GM18861 (cell line): Measurements from ENCODE around the gene PIK3CG.
"Not testable (repeated sequence)": the region's sequence is repeated elsewhere in the genome, so short reads cannot be mapped to it uniquely, and the experiment has no call there.

Experiments
- ATAC-seq: cut with Tn5 transposase; IDR thresholded peaks from one replicate; pipeline ENCODE4 v1.9.1; 2021; ENCODE audit not compliant: unreplicated experiment

The PIK3CG gene

DNA sequence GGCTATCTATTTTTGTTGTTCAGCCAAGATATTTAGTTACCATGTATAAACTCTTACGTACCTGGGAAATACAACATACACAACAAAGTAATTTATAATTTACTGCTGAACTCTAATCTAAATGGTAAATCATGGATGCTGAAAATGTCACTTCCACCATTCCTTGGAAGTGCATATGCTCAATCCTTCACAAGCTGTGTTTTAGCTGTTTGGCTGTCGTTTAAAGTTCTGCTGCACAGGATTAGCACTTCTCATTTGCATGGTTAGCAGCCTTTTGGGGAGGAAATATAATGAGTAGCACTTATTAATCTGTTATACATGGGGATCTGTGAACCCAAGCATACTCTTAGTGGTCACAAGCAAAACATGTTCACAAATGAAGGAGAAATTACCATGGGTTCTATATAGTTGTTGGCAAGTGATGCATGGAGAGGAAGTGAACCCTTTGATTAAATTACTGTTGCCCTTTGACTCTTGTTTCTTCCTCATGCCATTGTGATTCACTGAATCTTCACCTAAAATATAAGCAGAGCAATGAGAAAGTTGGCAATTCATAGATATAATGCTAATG, 18.5 kb downstream of the PIK3CG start:
- peak; percentile 67 for ATAC-seq

DNA sequence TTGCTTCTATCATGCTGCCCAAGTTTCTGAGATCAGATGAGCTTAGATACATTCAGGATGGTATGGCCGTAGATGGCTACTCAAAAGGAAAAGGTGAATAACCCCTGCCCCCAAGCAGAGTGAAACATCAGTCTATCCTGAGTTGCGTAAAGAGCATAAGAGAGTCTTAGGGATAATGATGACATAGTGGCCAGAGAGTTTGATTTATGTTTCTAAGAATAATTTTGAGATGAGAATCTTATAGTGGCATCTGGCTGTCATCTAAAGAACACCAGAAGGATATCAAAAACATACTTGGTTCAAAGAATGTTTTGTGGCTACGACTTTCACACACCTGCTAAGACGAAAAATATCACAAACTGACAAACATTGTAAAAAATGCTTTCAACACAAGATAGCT, 20.6 kb downstream of the PIK3CG start:
- no peak for ATAC-seq

GRCh38 chr7:106887421-106887820, 22.3 kb downstream of the PIK3CG start:
- ATAC-seq = no peak

- no peak for ATAC-seq
Observed at GRCh38 chr7:106888204-106888603, 23.1 kb downstream of the PIK3CG start.

DNA sequence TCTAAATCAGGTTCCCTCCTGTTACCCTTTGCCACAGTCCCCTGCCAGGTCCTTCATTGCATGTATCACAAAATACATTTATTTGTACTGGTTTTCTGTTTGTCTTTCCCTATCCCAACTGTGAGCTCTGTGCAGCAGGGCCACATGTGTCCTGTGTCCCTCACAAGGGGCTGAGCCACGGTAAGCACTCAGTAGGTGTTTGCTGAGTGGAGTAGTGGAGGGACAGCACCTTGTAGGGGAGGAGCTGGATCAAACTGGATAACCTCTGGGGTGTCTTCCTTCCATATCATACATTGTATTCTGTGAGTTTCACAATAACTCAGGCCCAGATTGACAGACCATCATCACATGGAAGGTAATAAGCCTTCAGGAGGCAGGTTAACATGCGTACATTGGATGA, 25.9 kb downstream of the PIK3CG start:
- ATAC-seq = no peak

GRCh38 chr7:106891548-106892410, 26.7 kb downstream of the PIK3CG start:
- ATAC-seq = no peak

GRCh38 chr7:106893591-106893990, 28.5 kb downstream of the PIK3CG start:
- no peak for ATAC-seq

DNA sequence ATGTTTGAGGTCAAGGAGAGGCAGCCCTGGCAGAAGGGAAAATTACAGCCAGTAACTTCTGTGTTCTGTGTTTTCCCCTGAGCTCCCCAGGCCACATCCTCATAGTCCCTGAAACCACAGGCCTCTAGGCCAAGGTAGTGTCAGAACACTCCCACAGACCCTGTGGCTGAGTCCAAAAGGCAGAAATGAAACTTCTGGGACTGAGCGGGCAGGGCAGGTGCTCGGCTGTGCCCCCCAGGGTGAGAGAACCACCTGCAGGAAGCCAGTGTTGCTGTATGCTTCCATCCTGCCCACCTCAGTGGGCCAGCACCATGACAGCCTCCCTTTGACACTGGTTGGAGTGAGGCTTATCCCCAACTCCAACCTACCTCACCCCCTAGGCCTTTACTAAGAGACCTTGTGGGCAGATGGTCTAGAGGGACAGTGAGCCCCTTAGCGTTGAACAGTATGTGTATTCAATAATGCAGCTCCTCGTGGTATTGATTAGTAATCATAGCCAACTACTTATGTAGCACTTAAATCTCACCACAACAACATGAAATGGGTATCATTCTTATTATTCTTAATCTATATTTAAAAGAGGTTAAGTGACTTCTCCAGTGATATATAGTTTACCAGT, 30.3 kb downstream of the PIK3CG start:
- ATAC-seq = peak; percentile 91

GRCh38 chr7:106896231-106896630, 31.1 kb downstream of the PIK3CG start:
- no peak for ATAC-seq

DNA sequence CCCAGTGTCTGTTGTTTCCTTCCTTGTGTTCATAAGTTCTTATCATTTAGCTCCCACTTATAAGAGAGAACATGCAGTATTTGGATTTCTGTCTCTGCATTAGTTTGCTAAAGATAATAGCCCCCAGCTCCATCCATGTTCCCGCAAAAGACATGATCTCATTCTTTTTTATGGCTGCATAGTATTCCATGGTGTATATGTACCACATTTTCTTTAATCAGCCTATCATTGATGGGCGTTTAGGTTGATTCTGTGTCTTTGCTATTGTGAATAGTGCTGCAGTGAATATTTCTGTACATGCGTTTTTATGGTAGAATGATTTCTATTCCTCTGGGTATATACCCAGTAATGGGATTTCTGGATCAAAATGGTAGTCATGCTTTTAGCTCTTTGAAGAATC, 32.5 kb downstream of the PIK3CG start:
- not testable (repeated sequence) for ATAC-seq

DNA sequence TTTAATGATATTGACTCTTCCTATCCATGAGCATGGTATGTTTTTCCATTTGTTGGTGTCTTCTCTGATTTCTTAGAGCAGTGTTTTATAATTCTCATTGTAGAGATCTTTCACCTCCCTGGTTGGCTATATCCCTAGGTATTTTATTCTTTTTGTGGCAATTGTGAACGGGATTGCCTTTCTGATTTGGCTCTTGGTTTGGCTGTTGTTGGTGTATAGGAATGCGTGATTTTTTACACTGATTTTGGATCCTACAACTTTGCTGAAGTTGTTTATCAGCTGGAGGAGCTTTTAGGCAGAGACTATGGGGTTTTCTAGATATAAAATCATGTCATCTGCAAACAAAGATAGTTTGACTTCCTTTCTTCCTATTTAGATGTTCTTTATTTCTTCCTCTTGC, 33.9 kb downstream of the PIK3CG start:
- ATAC-seq = not testable (repeated sequence)

DNA sequence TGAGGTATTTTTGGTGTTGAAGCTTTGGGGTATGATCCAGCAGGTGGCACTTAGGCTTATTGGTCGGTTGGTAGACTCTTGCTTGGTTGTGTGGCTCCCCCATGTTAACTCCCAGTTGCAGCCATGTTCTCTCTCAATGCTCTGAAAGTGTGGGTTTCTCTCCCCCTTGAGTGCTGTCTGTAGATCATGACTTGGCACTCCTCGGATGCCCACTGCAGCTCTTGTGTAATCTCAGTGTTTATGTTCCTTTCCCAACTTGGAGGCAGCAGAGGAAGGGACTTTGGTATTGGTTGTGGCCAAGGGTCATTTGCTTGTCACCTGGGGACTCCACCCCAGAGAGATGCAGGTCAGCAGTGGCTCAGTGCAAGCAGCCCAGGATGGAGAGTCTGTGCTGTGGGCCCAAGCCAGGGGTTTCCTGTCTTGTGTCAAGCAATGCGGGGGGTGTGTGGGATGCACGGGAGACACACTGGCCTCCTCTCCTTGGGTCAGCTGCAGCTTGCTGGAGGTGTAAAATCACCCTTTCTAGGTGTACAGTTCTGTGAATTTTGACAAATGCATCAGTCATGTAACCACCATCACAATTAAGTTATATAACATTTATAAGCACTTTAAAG, 36.9 kb downstream of the PIK3CG start:
- ATAC-seq = no peak

- ATAC-seq = no peak
Observed at GRCh38 chr7:106905734-106906133, 40.7 kb downstream of the PIK3CG start.

- no peak for ATAC-seq
Observed at GRCh38 chr7:106911959-106912358, 46.9 kb downstream of the PIK3CG start.

DNA sequence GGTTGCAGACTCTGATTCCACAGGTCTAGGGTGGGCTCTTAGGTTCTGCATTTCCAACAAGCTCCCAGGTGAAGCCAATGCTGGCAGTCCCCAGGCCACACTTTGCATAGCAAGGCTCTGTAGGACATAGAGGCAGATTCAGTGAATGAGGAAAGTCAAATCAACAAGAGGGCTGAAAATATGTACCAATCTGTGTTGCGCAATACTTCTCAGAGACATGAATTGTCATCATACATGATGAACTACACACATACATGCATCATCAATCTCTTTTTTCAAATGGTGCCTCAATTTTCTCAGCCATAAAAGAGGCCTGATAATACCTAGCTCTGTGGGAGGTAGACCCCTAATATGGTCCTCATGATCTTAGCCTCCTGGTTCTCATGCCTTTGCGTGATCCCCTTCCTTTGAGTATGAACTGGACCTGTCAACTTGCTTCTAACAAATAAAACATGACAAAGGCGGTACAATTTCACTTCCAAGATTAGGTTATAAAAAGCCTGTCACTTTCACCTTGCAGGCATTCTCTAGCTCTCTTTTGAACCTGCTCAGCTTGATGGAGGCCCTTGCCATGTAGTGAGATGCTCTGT, 49.0 kb downstream of the PIK3CG start:
- no peak for ATAC-seq

GRCh38 chr7:106915407-106915806, 50.3 kb downstream of the PIK3CG start:
- ATAC-seq = no peak

GRCh38 chr7:106915873-106916272, 50.8 kb downstream of the PIK3CG start:
- ATAC-seq = peak; percentile 97

DNA sequence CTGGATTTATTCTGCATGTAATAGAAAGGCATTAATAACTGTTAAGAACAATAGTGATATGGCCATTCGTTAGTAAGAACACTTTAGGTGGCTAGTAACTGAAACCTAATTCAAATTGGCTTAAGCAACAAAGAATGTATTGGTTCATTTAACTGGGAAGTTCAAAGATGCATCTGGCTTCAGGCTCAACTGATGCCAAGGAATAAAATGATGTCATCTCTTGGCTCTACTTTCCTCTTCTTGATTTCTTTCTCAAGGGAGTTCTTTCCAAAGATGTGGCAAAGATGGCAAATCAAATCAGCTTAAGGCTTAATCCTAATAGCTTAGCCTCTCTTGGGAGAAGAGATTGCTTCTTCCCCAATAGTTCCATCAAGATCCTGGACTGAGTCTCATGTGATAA, 51.6 kb downstream of the PIK3CG start:
- ATAC-seq = no peak

GRCh38 chr7:106918991-106919390, 53.9 kb downstream of the PIK3CG start:
- ATAC-seq = no peak

GRCh38 chr7:106924468-106924867, 59.4 kb downstream of the PIK3CG start:
- ATAC-seq = not testable (repeated sequence)

DNA sequence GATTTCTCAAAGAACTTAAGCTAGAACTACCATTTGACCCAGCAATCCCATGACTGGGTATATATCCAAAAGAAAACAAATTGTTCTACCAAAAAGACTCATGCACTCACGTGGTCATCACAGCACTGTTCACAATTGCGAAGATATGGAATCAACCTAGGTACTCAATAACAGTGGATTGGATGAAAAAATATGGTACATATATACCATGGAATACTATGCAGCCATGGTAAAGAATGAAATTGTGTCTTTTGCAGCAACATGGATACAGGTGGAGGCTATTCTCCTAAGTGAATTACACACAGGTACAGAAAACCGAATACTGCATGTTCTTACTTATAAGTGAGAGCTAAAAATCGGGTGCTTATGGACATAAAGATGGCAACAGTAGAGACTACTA, 61.8 kb downstream of the PIK3CG start:
- no peak for ATAC-seq
